GOT3 (cell line): ENCODE results near the gene H6PD.
A peak's percentile ranks its signal among the peaks of the same experiment; 100 is the strongest.

ENCODE experiments used
- DNase-seq: peaks from one replicate; lab custom pipeline; 2025; ENCODE audit warnings: mixed read lengths; lab: John Stamatoyannopoulos, UW

The H6PD gene, protein sequence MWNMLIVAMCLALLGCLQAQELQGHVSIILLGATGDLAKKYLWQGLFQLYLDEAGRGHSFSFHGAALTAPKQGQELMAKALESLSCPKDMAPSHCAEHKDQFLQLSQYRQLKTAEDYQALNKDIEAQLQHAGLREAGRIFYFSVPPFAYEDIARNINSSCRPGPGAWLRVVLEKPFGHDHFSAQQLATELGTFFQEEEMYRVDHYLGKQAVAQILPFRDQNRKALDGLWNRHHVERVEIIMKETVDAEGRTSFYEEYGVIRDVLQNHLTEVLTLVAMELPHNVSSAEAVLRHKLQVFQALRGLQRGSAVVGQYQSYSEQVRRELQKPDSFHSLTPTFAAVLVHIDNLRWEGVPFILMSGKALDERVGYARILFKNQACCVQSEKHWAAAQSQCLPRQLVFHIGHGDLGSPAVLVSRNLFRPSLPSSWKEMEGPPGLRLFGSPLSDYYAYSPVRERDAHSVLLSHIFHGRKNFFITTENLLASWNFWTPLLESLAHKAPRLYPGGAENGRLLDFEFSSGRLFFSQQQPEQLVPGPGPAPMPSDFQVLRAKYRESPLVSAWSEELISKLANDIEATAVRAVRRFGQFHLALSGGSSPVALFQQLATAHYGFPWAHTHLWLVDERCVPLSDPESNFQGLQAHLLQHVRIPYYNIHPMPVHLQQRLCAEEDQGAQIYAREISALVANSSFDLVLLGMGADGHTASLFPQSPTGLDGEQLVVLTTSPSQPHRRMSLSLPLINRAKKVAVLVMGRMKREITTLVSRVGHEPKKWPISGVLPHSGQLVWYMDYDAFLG

DNA sequence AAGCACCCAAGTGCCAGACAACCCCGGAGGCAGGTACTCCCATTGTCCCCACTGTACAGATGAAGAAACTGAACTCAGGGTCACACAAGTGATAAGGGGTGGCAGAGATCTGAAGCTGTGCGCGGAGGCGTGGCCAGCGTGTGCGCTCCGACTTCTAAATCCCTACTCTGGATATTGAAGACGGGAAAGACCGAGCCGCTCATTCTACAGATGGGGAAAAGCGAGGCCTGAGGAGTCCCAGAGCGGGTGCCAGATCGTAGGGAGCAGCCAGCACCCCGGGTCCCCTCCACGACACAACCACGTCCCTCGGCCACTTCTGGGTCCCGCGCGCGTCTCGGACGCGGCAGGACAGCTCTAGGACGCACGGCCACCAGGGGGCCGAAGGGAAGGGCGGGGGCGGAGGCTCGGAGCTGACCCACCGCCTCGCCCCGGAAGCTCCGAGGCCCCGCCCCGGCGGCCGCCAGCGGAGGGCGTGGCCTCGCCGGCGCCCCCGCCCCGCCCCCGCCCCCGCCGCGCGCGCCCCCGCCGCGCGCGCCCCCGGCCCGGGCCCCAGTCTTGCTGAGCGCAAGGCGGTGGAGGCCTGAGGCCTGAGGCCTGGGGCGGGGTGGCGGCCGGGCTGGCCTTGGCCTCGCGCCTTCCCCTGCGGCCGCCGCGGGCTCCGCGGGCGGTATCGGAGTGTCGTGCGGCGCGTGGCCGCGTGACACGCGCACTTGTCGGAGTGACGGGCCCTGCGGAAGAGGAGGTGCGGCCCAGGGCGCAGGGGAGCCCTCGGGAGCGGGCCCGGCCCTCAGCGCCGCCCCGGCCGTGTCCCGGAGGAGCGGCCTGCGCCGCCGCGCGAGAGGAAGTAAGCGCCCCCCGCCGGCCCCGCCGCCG, at the start of gene H6PD:
TSS of gene H6PD (plus strand) at position 552 of the 873 bp plus-strand sequence. CDS start 10,161 bp downstream, outside the sequence.
- DNase-seq = peak; percentile 57

DNA sequence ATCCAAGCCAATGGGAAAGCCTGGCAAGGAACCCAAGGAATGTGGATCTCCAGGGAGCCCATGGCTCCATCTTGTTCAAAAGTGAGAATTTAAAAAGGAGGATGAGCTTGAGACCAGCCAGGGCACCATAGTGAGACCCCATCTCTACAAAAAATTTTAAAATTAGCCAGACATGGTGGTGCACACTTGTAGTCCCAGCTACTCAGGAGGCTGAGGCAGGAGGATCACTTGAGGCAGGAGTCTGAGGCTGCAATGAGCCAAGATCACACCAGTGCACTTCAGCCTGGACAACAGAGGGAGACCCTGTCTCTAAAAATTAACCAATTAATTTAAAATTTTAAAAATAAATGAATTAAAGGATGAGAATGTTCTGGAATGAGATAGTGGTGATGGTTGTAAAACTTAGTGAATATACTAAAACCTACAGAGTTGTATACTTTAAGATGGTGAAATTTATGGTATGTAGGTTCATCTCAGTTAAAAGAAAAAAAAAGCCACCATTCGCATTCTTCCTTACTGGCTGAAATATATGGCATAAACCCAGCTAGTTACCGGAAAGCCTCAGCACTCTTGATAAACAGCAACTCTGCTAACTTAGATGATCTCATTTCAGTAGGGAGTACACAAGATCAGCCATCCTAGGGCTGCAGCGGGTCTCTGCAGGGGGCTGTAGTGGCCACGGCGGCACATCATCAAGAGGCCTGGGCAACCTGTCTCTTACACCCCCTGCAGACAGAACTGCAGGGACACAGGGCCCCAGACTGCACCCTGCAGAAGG, 48.3 kb upstream of the H6PD start:
- DNase-seq = no peak

DNA sequence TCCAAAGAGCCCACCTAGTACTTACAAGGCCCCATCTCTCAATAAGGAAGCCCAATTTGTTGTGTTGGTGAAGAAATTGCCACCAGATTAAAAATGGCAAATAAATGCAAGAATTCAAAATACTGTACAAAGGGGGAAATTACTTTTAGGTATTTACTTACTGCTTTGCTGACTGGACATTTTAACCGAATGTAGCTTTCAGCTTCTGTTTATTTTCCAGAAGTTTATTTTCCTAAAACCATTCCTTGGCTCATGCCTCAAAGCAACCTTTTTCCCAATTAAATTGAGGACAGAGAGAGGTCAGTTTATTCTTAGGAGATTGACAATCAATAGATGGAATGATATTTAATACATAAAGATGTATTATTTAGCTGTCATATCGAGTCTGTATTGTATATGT, 47.6 kb upstream of the H6PD start:
- no peak for DNase-seq

DNA sequence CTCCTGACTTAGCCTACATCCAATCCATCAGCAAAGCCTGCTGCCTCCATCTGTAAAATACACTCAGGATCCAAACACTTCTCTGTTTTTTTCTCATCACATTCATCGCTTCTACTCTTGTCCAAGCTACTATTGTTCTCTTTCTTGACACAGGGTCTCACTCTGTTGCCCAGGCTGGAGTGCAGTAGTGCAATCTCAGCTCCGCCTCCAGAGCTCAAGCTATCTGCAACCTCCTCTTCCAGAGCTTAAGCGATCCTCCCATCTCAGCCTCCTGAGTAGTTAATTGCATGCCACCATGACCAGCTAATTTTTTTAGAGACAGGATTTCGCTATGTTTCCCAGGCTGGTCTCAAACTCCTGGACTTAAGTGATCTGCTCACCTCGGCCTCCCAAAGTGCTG, 44.3 kb upstream of the H6PD start:
- no peak for DNase-seq

DNA sequence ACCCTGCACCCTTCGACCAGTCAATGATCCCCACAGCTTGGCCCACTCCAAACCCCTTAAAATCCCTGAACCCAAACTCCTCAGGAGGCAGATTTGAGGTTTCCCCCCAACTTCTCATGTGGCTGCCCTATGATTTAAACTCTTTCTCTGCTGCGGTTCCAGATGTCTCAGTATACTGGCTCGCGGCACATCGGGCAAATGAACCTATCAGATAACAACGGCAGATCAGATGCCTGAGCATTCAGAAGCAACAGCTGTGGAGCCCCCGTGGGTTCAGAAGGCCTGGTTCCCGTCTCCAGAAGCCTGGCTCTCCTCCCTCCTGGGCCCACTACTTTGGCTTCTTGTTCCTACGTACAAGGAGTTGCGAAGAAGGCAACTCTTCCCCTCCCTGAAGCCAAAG, 43.3 kb upstream of the H6PD start:
- no peak for DNase-seq

DNA sequence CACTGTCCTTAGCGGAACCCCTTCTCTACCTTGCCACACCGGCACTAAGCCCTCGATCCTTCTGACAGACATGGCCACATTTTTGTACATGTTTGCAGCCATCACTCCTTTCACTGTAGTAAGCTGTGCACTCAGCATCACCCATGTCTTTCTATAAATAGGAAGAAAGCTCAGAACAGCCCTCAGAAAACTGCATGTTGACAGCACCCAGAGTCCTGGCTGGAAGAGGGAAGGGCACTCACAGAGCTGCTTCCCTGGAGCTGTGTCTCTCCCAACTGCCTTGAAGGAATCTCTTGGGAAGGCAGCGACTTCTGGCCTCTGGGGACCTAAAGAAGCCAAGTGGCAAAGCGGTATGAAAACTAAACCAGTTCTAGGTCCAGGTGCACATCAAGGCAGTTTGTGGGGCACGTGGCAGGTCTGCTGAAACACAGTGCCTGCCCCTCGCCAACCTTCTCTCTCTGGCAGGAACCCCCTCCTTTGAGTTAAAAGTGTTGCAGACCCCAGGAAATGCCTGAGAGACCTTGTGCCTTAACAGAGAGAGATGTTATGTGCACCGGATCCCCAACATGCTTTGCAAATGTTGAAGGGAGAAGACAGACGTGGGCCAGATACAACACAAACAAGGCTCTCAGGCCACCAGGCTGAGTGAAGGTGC, 41.9 kb upstream of the H6PD start:
- no peak for DNase-seq

DNA sequence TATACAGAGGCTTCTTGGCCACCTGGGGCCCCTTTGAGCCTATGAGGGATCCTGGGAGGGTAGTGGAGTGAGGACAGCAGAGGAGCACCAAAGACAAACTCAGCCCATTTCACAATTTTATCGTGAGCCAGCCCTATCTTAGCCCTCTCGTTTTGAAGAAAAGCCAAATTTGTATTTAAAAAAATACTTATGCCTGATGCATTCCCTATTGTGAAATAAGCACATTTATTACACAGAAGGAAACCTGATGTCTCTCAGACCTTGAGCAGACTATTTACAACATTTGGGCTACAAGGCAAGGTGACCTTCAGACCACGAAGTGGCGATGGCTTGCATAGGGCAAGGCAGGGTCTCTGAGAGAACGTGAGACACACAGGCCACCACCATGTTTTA, 41.3 kb upstream of the H6PD start:
- no peak for DNase-seq

DNA sequence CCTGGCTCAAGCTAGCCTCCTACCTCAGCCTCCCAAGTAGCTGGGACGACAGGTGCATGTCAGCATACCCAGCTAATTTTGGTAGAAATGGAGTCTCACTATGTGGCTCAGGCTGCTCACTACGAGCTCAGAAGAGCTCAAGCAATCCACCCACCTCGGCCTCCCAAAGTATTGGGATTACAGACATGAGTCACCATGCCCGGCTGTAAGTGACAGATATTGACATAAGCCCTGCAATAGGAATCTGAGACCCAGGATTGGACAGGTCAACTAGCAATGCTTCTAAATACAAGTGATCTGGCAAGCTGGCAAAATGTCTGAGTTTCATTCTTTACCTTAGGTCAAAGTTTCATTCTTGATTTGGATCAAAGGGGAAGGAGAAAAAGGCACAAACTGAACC, 40.5 kb upstream of the H6PD start:
- DNase-seq = no peak

DNA sequence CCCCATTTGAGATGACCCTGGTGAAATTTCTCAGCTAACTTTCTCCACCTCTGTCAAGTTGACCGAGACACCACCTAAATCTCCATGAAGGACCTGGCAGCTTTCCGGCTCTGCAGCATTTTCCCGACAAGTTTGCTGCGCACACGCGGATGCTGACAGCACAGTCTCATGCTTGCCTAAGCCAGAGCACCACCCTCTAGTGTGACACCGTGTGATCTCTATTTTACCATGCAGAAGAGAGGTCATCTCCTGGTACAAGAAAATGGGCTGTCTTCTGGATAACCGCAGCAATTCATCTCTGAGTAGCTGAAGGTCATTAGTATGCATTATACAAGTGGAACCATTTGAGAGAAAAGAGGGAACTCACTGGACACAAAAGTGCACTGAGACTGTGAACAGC, 38.9 kb upstream of the H6PD start:
- no peak for DNase-seq

DNA sequence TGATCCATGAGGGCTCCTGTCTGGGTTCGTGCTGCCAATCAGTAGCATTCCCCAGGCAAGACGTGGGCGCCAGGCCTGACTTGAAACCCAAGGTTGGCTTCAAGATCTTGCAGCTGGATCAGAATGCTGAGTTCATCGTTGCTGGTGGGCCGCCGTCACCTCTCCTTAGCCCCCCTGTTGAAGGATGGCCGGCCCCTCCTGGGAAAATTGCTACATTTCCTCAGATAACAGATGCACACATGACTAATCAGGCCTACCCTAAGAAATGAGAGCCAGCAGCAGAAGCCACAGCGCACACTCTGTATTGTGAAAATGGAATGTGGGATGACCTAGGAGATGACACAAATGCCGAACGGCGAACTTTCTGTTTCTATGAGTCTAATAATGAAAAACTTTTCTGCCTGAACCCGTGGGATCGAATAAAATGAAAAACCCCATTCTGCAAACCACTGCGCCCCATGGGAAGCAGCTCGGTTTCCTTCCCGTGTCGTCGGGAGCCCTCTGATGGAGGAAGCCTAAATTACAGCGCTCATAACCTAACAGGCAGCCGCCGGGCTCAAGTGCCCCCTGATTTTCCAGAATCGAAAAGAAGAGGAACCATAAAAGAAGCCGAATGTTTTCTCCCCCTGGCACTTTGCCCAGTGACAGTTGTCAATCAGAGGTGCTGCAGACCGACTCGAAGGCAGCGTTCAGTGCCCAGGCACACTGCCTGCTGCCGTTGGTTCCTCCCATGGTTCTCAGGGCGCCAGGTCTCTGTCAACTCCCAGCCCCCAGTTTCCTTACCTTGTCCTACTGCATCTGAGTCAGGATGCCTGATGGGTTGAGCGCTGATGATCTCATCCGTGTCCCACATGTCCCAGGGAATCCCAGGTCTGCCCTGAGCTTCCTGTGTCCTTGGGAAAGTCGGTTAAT, 38.2 kb upstream of the H6PD start:
- peak; percentile 74 for DNase-seq

DNA sequence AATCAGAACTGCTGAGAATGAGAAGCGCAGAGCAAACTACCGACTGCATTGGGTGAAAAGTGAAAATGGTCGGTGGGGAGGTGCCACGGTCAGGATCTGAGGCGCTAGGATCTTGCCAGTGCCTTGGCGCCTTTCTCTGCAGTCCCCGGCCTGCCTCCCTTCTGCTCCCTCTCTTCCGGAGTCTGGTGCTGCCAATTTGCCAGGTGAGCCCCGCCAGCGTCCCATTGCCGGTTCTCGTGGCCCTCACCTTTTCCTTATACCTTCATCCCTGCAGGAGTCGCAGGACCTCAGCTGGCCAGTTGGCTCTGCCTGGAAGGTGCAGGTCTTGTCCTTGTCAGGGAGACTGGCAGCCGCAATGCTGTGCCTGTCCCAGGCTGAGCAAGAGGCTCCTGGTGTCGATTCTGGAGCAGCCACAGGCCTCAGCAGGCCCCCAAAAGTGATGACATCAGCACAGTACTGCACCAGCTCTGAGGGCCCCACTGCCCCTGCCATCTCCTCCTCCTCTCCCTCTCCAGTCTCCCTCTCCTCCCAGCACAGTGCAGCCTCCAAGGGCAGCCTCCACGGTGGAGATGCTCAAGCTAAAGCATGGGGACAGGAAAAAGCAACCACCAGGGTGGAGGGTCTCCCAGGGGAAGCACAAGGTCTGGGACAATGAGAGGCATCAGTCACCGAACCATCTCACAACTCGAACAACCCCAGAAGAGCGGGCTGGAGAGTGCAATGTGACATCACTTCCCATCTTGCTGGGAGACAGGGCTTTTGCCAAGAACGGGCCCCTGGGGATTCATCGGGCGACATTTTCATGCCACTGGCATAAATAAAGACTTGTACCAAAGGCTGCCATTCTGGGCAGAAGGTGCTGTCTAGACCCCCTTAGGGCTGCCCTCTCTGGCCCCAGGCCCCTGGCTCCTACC, 37.1 kb upstream of the H6PD start:
- DNase-seq = no peak

DNA sequence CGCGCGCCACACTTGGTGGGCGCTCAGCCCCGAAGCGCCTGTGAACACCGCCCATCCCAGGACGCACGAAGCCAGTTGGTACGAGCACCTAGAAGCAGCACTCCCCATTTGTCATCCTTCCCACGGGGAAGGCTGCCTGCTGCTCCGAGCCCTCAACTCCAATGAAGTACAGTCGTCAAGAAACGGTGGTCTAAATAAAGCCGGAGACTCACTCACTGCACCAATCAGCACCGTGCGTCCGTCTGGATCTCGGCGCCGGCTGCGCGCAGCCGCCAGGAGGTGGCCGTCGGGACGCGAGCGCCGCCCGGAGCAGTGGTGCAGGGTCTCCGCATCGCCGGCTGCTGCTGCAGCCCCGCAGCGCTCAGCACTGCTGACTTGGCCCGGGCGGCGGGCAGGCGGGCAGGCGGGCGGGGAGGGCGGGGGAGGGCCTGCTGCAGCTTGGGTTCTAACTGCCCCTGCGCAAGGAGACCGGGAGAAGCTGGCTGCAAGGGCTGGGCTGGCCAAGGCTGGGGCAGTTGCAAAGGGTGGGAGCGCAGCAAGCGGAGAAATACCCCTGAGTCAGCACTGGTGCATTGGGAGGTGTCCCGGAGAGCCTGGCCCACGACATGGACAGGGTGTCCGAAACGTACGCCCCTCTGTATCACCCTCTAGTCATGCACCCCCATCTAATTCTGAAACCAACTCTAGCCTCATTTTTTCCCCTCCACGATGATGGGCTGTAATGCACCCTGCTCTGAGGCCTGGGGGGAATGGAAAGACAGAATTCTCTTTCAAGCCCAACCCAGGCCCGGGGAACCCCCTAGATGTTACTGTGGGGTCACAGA, 35.8 kb upstream of the H6PD start:
- DNase-seq = no peak

DNA sequence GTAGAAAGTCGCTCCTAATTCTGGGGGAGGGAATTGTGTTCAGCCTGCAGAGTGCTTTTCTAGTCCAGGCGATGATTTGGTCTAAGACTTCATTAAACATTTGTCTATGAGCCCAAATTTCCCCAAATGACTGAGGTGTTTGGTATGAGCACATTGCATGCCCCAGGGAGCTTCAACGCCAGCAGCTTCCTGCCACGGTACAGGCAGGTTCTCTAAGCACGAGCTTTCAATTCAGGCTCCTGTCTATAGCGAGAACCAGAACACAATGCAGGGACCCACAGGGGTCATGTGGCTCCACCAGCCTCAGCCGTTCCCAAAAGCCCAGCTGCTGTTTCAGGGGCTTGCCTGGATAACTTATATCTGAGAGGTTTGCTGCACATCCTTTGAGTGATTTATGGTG, 34.1 kb upstream of the H6PD start:
- DNase-seq = no peak

DNA sequence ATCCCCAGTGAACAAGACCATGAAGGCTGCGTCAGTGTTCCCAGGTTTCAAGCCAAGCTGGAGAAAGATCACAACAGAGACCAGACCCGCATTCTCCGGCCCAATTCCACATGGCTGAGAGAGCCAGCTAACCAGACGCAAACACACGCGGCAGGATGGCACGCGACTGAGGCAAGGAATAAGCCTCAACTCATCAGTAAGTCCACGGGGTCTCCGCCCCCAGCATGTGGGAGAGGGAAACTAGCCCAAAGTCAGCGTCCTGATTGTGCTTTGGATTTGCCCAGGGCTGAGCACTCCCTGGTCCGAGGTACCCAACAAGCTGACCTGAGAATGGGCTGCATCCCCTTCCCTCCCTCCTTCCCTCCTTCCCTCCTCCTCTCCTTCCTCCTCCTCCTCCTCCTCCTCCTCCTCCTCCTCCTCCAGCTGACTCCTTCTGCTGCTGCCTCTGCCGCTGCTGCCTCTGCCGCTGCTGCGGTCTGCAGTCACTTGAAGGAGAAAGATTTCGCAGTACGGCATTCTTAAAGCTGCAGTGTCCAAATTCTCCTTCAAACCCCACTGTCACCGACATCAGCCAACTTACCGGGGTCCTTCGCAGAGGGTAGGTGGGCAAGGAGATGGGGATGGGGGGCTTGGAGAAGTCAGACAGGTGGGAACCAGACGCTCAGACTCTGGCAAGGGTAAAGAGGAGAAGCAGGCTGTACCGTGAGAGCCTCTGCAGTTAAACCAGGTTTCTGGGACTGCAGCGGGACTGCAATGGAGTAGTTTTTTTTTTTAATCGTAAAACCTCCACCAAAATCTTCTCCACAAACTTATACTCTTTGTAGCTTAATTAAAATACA, 33.0 kb upstream of the H6PD start:
- DNase-seq = no peak

DNA sequence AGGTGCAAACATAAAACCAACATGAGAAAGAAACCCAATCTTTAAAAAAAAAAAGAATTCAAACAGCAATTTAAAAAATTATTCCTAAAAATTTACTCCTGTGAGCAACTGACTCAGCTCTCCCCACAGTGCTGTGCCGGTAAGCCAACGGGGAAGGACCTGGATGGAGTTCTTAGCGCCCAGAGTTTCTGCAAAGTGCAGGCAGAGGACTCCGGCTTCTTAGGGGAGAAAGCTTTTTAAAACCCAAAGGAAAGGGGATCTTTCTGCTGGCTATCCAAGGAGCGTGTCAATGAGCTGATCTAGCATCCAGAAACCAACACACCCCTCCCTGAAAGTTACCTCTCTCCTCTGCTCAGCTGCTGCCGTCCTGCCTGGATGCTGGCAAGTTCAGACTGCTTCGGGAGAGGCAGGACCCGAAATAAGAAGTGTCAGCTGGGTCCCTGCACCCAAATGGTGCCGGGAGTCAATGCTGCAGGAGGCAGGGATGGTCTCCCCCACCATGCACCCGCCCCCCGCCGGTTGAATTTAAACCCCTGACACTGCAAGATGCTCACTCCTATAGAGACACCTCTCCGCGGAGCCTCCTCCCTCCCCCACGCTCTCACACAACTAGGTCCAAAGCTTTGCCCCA, 32.2 kb upstream of the H6PD start:
- DNase-seq = no peak

DNA sequence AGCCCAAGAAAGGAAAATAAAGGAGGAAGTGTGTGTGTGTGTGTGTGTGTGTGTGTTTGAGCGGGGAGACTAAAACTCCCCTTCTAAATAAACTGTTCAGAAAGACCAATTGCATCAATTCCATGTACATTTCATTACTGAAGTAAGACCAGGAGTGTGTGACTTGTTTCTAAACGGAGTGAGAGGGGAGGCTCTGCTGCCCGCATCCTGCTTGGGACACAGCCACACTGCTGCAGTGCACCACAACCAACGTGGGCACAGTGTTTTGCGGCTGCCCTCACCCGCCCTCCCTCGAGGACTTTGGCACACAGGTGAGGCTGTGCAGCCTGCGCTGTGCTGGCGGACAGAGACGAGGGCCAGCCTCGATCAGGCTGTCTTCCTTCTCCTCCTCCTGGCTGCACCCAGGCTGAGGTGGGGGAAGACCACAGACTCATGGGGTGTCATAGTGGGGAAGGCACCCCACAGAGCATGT, 31.0 kb upstream of the H6PD start:
- no peak for DNase-seq
